Dendritic cell treated with granulocyte-macrophage colony-stimulating factor and Interleukin-4, amounts not matched to agents 40 ng/mL and 50 ng/mL, for 4 days (primary cell): ENCODE measurements around the gene HAAO.
"Not testable (repeated sequence)": the region's sequence is repeated elsewhere in the genome, so short reads cannot be mapped to it uniquely, and the experiment has no call there.

Source experiments
- H3K27ac Mint-ChIP-seq: one replicate; pipeline ENCODE4 v1.8.0; 2022; ENCODE audit warnings: mild to moderate bottlenecking, mixed read lengths
- H3K27me3 Mint-ChIP-seq: one replicate; pipeline ENCODE4 v1.8.0; 2022; ENCODE audit warnings: mild to moderate bottlenecking, mixed read lengths
- H3K36me3 Mint-ChIP-seq: one replicate; pipeline ENCODE4 v1.8.0; 2022; ENCODE audit warnings: low read depth, mixed read lengths
- H3K4me1 Mint-ChIP-seq: one replicate; pipeline ENCODE4 v1.8.0; 2022; ENCODE audit warnings: low read depth, mixed read lengths
- H3K4me3 Mint-ChIP-seq: one replicate; pipeline ENCODE4 v1.8.0; 2022; ENCODE audit warnings: mild to moderate bottlenecking, moderate library complexity, mixed read lengths
- H3K9me3 Mint-ChIP-seq: one replicate; pipeline ENCODE4 v1.8.0; 2022; ENCODE audit warnings: mixed read lengths
- intact Hi-C: fragments of 100-400 bp; cut with micrococcal nuclease; formaldehyde crosslinking; loops from one replicate; pipeline ENCODE4 v1.15.0; 2022

HAAO gene

GRCh38 chr2:42752314-42752713 lies 40.1 kb downstream of the HAAO start:
- H3K27ac Mint-ChIP-seq, result peak overlapping the region; percentile 88
- intact Hi-C loops, result loop anchor here (1.0 to 10.0 kb wide), 3 partner anchors 30 to 88 kb away; partner anchors contain the start of gene HAAO
- H3K4me3 Mint-ChIP-seq, result peak overlapping the region; percentile 30
- H3K36me3 Mint-ChIP-seq, result no peaks in the 10 kb centered on the region
- H3K9me3 Mint-ChIP-seq, result no peaks in the 10 kb centered on the region
- H3K4me1 Mint-ChIP-seq, result peaks cover 61% of the 10 kb centered on the region
- peaks cover 30% of the 10 kb centered on the region for H3K27me3 Mint-ChIP-seq

GRCh38 chr2:42748840-42749239 lies 43.5 kb downstream of the HAAO start:
- Mint-ChIP-seq H3K4me3 (no peak overlapping the region), H3K27ac (no peak overlapping the region)
- intact Hi-C loops, result no loop called here

GRCh38 chr2:42747422-42747821 lies 45.0 kb downstream of the HAAO start:
- Mint-ChIP-seq H3K36me3 (no peaks in the 10 kb centered on the region), H3K27me3 (peaks cover 30% of the 10 kb centered on the region), H3K4me1 (peaks cover 25% of the 10 kb centered on the region), H3K4me3 (no peak overlapping the region), H3K27ac (no peak overlapping the region), H3K9me3 (no peaks in the 10 kb centered on the region)
- intact Hi-C loops, result no loop called here

More at GRCh38 chr2:42748840-42749239, 43.5 kb downstream of the HAAO start:
- Mint-ChIP-seq H3K9me3 (no peaks in the 10 kb centered on the region), H3K4me1 (peaks cover 39% of the 10 kb centered on the region), H3K27me3 (peaks cover 30% of the 10 kb centered on the region), H3K36me3 (no peaks in the 10 kb centered on the region)

- no peak overlapping the region for H3K27ac Mint-ChIP-seq
- intact Hi-C loops, result no loop called here
- H3K4me3 Mint-ChIP-seq, result no peak overlapping the region
- H3K27me3 Mint-ChIP-seq, result peaks cover 18% of the 10 kb centered on the region
- no peaks in the 10 kb centered on the region for H3K36me3 Mint-ChIP-seq
- no peaks in the 10 kb centered on the region for H3K4me1 Mint-ChIP-seq
- H3K9me3 Mint-ChIP-seq, result no peaks in the 10 kb centered on the region
These were observed 47.8 kb downstream of the HAAO start for GRCh38 chr2:42744545-42745082.

- H3K4me1 Mint-ChIP-seq, result no peaks in the 10 kb centered on the region
- H3K4me3 Mint-ChIP-seq, result no peak overlapping the region
- H3K9me3 Mint-ChIP-seq, result peaks cover 7% of the 10 kb centered on the region
- H3K27ac Mint-ChIP-seq, result no peak overlapping the region
- H3K36me3 Mint-ChIP-seq, result peaks cover 4% of the 10 kb centered on the region
- intact Hi-C loops, result no loop called here
- peaks cover 12% of the 10 kb centered on the region for H3K27me3 Mint-ChIP-seq
These were observed 48.8 kb downstream of the HAAO start for GRCh38 chr2:42743659-42743990.

- peaks cover 4% of the 10 kb centered on the region for H3K36me3 Mint-ChIP-seq
- intact Hi-C loops, result no loop called here
- no peak overlapping the region for H3K4me3 Mint-ChIP-seq
- peaks cover 12% of the 10 kb centered on the region for H3K27me3 Mint-ChIP-seq
- no peak overlapping the region for H3K27ac Mint-ChIP-seq
- H3K9me3 Mint-ChIP-seq, result peaks cover 8% of the 10 kb centered on the region
- H3K4me1 Mint-ChIP-seq, result no peaks in the 10 kb centered on the region
These were observed 49.4 kb downstream of the HAAO start for GRCh38 chr2:42742740-42743658.

GRCh38 chr2:42741140-42741539 lies 51.2 kb downstream of the HAAO start:
- Mint-ChIP-seq H3K27ac (no peak overlapping the region), H3K4me1 (peaks cover 6% of the 10 kb centered on the region), H3K36me3 (peaks cover 7% of the 10 kb centered on the region), H3K9me3 (peaks cover 16% of the 10 kb centered on the region), H3K4me3 (no peak overlapping the region), H3K27me3 (peaks cover 1% of the 10 kb centered on the region)
- intact Hi-C loops, result no loop called here

GRCh38 chr2:42736598-42737322 lies 55.6 kb downstream of the HAAO start:
- no peak overlapping the region for H3K27ac Mint-ChIP-seq
- peaks cover 60% of the 10 kb centered on the region for H3K9me3 Mint-ChIP-seq
- H3K27me3 Mint-ChIP-seq, result peaks cover 2% of the 10 kb centered on the region
- H3K4me3 Mint-ChIP-seq, result no peak overlapping the region
- intact Hi-C loops, result no loop called here
- peaks cover 6% of the 10 kb centered on the region for H3K4me1 Mint-ChIP-seq
- peaks cover 46% of the 10 kb centered on the region for H3K36me3 Mint-ChIP-seq

GRCh38 chr2:42733852-42734251 lies 58.5 kb downstream of the HAAO start:
- Mint-ChIP-seq H3K36me3 (peaks cover 54% of the 10 kb centered on the region), H3K27me3 (peaks cover 3% of the 10 kb centered on the region), H3K4me1 (peaks cover 6% of the 10 kb centered on the region), H3K4me3 (no peak overlapping the region), H3K9me3 (peaks cover 79% of the 10 kb centered on the region), H3K27ac (no peak overlapping the region)
- intact Hi-C loops, result no loop called here

- H3K4me3 Mint-ChIP-seq, intact Hi-C loops, H3K4me1 Mint-ChIP-seq, H3K27me3 Mint-ChIP-seq, H3K27ac Mint-ChIP-seq: not testable (repeated sequence)
- Mint-ChIP-seq H3K9me3 (peaks cover 70% of the 10 kb centered on the region), H3K36me3 (peaks cover 52% of the 10 kb centered on the region)
These were observed 61.1 kb downstream of the HAAO start for GRCh38 chr2:42731316-42731715.

GRCh38 chr2:42726680-42727079 lies 65.7 kb downstream of the HAAO start:
- H3K27ac Mint-ChIP-seq, result no peak overlapping the region
- H3K9me3 Mint-ChIP-seq, result peaks cover 24% of the 10 kb centered on the region
- H3K4me1 Mint-ChIP-seq, result peaks cover 34% of the 10 kb centered on the region
- peaks cover 11% of the 10 kb centered on the region for H3K36me3 Mint-ChIP-seq
- intact Hi-C loops, result no loop called here
- peaks cover 1% of the 10 kb centered on the region for H3K27me3 Mint-ChIP-seq
- H3K4me3 Mint-ChIP-seq, result no peak overlapping the region

- Mint-ChIP-seq H3K27ac (peak overlapping the region; percentile 68), H3K36me3 (peaks cover under 1% of the 10 kb centered on the region), H3K27me3 (peaks cover 1% of the 10 kb centered on the region), H3K4me1 (peaks cover 34% of the 10 kb centered on the region), H3K4me3 (no peak overlapping the region), H3K9me3 (peaks cover 13% of the 10 kb centered on the region)
- intact Hi-C loops, result no loop called here
These were observed 66.7 kb downstream of the HAAO start for GRCh38 chr2:42725657-42726056.

- H3K9me3 Mint-ChIP-seq, result peaks cover 6% of the 10 kb centered on the region
- intact Hi-C loops, result no loop called here
- H3K4me3 Mint-ChIP-seq, result no peak overlapping the region
- peaks cover 1% of the 10 kb centered on the region for H3K27me3 Mint-ChIP-seq
- no peaks in the 10 kb centered on the region for H3K36me3 Mint-ChIP-seq
- peak overlapping the region; percentile 68 for H3K27ac Mint-ChIP-seq
- peaks cover 34% of the 10 kb centered on the region for H3K4me1 Mint-ChIP-seq
These were observed 67.5 kb downstream of the HAAO start for GRCh38 chr2:42724886-42725285.

- Mint-ChIP-seq H3K27me3 (no peaks in the 10 kb centered on the region), H3K36me3 (no peaks in the 10 kb centered on the region), H3K27ac (no peak overlapping the region), H3K4me1 (peaks cover 34% of the 10 kb centered on the region), H3K4me3 (no peak overlapping the region), H3K9me3 (no peaks in the 10 kb centered on the region)
- intact Hi-C loops, result no loop called here
These were observed 68.9 kb downstream of the HAAO start for GRCh38 chr2:42723465-42723864.
